Measurements from ENCODE around the gene ARMC9.

Gene ARMC9

DNA sequence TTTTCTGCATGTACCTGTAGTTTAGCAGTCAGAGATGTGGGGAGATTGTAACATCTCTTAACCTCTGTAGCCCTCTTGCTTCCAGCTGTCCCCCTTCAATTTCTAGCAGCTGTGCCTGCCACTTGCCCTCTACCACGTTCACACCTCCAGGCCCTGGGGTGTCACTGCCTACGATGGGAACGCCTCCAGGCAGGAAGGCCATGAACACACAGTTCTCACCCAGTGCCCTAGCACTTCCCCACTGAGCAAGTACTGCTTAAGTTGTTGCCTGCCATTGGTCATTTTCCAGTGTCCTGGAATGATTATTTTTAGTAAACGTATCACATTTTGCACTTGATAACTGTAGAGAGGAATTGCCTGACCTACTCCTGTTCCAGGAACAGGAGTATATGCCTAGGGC, 120.0 kb downstream of the ARMC9 start:
- no peak for DNase-seq

DNA sequence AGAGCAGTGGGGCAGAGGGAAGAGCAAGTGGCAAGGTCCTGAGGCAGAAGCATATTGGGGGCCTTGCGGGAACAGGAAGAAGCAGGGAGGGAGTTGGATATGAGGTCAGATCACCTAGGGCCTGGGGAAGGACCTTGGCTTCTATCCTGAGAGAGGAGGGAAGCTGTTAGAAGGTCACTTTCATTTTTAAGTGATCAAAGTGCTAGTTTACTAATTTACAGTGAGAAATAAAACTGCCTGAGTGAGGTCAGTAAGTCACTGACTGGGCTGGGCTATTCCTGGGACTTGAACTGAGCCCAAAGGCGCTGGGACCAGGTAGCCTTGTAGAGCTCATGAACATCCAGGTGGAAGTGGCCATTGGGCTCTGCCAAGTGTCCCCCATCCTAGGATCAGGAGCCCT, 120.5 kb downstream of the ARMC9 start:
- no peak for DNase-seq

DNA sequence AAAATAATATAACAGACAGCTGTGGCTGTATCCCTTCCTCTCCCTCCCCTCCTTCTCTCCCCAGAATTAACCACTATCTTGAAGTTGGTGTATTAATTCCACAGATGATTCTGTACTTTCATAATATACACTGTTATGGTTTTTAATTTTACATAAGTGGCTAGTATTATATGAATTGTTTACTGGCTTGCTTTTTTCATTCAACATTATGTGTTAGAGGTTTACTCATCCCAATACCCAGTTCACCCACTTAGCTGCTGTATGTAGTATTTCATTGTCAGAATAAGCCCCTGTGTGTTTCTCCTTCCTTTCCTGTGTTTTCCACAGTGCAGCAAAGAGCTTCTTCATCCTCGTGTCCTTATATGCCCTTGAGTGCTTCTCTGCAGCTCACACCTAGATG, 121.4 kb downstream of the ARMC9 start:
- DNase-seq: no peak

DNA sequence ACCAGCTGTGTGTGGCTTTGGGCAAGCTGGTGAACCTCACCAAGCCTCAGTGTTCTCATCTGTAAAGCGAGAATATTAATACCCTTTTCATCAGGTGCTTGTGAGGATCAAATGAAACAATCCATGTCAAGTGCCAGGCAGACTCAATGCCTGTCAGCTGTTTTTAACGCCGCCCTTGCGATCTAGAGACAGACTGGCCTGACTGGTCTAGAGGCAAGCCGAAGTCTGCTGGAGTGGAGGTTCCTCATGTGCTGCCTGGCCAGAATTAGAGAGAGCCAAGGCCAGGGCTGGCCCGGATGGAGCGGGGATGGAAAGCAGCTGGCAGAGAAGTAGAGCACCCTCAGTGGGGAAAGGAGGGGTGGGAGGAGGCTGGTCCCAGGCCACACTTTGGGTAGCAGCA, 122.6 kb downstream of the ARMC9 start:
- DNase-seq: no peak

DNA sequence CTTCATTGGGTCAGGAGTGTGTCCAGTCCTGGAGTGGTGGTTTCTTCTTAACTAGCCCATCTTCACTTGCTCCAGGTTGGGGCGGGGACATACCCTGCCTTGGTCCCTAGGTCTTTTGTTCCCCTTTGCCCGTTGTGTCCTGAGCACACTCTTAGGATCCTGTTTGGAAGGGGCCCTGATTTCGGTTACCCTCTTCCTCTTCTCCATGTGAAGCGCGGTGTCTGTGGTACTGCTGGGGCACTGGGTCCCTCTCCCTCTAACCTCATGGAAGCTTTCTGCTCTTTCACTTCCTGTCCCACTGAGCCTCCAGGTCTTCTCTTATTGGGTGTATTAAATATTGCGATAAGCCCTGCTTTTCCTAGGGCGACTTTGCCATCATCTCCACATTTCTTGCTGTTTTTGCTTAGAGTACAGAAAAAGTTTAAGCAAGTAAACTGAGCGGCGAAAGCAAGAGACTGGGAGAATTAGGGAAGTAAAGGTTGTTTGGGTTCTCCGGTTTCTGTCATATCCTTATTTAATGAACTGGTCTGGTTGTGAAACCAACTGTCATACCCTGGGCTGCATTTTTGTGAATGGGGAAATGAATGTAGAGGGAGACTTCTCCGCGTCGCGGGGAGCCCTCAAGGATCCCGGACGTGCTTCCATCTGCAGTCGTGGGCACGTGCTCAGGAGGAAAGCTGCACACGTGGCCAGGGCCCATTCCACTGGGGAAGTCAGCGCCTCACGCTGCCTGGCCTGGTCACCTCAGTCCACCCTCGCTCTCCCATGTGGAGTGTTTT, 123.3 kb downstream of the ARMC9 start:
- no peak for DNase-seq

DNA sequence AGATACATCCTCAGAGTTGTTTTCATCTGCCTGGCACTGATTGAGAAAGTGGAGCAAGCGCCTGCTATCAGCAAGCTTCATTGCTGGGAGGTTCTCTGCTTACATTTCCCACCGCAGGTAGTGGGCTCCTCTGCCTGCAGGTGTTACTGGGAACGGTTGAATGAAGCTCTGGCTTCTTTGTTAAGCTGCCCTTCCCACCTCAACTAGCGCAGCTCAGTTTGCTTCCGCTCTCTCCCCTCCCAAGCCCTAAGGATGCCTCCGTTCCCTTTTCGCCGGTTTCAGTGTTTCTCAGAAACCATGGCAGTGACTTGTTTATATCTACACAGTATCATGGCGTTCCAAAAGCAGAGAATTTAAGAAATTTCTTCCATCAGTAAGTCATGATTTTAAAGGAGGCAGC, 124.9 kb downstream of the ARMC9 start:
- DNase-seq: no peak

DNA sequence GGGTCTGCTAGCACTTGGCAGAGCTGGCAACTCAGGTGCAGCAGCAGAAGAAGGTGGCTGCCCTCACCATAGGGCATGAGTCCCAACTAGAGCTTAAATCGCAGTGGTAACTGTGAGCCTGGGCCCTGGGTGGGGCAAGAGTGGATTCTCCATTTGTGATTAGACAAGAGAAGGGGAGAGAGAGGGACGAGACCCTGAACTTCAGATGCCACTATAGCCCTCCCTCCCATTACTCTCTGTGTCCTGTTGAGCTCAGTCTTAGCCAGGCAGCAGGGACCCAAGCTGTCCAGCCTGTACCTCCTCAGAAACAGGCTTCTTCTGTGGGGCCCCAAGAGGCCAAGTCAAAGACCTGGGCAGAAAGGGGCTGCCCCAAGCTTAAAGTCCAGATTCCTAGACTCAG, 127.4 kb downstream of the ARMC9 start:
- DNase-seq: no peak

DNA sequence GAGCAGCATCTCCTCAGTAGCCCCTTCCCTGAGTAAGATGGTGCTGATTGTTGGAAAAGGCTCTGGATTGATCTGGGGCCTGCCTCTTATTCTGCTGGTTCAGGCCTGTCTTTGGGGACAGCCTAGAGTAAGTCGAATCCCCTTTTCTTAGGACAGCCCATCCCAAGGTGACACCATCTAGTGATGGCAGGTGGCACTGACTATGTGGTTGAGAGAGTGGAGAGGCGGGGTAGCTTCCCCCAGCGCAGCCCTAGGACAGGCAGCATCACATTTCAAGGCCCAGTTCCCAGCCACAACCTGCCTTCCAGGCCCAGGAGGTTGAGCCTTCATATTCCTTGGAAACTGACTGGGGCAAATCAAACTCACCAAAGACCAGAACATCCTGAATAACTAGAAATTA, 128.0 kb downstream of the ARMC9 start:
- DNase-seq: no peak

DNA sequence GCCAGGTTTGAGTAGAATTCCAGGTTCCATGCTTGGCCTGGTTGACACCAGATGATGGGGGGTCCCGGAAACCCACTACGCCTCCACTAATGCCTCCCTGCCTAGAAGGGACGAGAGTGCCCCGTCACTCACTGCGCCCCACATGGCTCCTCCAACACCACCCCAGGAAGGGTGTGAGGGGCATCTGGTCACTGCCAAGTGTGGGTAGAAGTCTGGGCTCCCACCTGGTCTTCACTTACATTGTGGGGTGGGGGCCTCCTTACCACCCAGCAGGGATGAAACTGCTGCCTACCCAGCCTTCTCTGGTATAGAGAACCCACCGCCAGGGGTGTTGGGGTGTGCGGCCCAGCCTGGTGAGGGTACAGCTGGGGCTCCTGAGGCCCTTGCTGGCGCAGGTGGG, 131.9 kb downstream of the ARMC9 start:
- no peak for DNase-seq

DNA sequence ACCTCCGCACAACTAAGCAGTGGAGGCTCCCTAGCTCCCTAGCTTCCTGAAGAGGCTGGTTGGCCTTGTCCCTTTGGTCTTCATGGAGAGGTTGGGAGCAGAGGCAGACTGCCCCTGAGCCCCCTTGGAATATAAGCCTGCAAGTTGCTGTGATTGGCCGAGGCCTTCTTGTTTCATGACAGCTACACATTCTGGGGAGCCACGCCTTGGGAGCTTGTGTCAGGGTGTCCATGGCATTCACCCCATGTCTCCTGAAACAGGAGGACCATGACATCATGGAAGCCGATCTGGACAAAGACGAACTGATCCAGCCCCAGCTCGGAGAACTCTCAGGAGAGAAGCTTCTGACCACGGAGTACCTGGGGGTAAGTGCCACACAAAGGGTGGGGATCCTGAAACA, 133.1 kb downstream of the ARMC9 start:
- no peak for DNase-seq

DNA sequence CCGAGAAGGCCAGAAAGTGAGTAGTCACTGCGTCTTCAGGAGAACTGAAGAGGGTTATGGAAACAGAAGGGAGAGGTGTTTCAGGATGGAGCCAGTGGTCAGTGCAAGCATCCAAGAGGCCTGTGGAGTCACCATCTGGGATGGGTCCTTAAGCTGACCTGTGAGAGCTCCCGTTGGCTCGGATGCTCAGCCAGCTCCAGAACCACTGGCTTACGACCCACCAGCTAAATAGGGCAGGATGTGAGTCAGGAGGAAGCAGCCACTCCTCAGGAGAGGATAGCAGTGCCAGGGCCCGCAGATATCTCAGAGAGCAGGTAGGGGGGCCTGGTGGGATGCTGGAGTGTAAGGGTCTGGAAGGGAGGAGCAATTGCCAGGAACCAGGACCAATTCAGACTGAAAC, 134.0 kb downstream of the ARMC9 start:
- no peak for DNase-seq

DNA sequence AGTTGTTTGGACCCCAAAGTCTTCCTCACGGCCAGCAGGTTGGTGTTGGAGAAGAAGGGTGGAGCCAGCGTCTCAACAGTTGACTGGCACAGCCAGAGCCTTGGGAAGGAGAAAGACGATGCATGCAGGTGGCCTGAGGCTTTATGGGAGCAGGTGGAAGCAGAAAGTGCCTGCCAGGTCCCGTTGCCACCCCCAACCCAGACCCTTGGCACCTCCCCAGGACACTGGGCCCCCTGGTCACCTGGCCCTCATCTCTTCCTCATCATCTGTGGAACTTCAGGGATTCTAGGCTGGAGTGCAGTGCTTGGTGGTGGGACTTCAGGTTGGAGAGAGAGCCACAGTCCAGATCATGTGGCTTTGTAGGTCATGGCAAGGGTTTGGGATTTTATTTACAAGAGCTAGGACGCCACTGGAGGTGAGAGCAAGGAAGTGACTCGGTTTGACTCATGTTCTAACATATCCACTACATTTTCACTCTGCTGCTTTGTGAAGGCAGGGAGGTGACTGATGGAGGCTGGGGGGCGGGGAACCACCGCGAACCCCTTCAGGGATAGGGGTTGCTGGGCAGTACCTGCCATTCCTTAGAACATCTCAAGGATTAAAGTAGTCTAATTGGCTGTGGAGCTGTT, 134.6 kb downstream of the ARMC9 start:
- DNase-seq: no peak

DNA sequence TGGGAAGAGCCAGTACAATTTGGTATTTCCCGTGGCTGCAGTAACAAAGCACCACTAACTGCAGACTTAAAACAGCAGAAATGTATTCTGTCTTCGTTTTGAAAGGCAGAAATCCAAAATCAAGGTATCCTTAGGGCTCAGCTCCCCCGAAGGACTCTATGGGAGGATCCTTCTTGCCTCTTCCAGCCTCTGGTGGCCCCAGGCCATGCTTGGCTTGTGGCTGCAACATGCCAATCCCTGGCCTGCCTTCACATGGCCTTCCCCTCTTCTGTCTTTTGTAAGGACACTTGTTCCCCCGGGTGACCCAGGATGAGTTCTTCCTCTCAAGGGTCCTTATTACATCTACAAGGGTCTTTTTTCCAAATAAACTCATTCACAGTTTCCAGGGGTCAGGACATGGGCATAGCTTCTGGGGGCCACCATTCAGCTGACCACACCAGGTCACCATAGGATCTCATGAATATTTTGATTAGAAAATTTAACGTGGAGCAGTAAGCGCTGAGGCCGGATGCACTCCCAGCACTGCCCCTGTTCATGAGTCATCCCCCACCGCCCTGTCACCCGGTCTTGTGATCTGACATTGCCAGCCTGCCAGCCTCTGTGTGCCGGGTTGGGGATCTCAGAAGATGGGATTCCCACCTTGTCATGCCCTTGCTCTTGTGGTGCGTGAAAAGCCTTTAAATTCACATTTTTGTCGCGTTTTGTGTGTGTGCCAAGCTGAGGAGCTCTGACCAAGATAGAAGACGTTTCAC, 135.9 kb downstream of the ARMC9 start:
- DNase-seq: no peak

DNA sequence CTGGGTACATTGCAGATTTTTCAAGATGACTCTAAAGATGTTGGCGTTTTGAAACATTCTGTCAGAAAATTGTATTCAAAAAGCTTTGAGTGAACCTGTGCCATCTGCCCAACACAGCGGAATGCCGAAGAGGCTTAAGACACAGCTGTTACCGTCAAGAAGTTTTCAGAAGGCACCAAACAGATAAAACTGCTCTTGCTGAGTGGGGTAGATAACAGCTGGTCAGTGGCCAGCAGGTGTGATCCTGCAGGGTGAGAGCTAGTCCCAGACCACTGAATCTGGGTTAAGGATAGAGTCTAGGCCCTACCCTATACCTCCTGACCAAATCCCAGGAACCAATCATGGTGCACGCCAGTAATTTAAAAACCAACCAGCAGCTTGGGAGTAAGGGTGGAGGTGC, 136.6 kb downstream of the ARMC9 start:
- no peak for DNase-seq

DNA sequence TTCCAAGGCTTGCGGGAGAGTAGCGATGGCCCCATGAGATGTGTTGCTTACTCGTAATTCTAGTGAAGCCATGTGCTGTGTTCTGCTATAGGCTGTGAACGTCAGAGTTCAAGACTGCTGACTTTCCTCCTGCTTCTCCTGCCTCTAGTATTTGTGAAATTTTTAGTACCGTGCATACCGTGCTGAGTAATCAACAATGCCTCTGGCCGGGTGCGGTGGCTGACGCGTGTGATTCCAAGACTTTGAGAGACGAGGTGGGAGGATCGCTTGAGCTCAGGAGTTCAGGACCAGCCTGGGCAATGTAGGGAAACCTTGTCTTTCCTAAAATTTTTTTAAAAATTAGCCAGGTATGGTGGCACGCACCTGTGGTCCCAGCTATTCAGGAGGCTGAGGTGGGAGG, 137.2 kb downstream of the ARMC9 start:
- no peak for DNase-seq

DNA sequence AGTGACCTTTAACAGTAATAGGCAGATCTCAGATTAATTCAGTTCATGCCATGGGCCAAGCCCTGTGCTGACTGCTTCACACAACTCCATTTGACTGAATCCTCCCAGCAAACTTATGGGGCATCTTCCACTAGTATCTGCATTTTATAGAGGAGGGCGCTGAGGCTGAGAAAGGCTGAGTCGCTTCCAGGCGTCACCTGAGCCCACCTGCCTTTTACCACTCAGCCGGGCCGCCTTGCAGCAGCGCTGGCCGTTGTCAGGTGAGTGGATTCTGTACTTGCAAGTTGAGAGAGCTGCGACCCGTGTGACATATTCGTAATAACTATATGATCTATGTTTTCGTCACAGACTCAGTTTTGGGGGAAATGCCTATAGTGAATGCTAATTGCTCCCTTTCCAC, 137.8 kb downstream of the ARMC9 start:
- DNase-seq: no peak

DNA sequence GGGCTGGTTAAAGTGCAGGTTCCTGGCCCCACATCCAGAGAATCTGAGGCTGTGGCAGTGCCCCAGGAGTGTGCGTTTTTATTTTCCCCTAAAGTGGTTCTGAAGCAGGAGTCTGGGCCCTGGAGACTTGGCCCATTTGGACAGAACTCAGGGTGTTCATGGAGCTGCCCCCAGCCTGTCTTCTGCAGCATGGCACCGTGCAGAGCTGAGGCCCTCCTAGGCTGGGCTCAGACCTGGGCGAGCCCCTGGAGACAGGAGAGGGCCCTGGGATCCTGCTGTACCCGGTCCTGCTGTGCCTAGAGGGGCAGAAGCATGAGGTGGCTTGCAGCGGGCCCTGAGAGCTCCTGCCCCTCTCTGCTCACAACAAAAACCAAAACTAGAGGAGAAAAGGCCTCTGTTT, 138.3 kb downstream of the ARMC9 start:
- DNase-seq: no peak

DNA sequence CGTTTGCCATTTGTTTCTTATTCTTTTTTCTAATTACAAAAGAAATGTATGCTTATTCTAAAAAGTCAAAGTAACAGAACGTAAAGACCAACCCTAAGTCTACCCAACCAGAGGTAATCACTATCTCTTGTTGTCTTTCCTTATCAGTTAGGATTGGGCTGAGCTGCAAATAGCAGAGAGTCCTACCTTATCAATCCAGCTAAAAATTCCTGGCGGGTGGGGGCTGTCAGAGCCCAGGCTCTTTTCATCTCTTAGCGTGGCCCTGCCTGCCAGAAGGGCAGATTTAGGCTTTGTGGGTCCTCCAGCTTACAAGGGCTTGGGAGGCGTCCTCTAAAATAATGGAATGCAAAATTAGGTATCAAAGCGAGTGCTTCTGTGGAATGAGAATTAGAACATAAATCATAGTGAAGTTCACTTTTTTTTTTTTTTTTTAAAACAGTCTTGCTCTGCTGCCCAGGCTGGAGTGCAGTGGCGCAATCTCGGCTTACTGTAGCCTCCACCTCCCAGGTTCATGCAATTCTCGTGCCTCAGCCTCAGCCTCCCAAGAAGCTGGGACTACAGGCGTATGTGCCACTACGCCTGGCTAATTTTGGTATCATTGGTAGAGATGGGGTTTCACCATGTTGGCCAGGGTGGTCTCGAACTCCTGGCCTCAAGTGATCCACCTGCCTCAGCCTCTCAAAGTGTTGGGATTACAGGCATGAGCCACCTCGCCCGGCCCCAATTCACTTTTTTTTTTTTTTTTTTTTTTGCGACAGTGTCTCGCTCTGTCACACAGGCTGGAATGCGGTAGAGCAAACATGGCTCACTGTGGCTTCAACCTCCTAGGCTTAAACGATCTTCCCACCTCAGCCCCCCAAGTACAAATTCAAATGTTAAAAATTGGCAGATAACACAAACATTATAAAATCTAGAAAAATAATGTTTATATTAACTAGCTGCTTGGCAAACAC, 139.7 kb downstream of the ARMC9 start:
- DNase-seq: no peak

DNA sequence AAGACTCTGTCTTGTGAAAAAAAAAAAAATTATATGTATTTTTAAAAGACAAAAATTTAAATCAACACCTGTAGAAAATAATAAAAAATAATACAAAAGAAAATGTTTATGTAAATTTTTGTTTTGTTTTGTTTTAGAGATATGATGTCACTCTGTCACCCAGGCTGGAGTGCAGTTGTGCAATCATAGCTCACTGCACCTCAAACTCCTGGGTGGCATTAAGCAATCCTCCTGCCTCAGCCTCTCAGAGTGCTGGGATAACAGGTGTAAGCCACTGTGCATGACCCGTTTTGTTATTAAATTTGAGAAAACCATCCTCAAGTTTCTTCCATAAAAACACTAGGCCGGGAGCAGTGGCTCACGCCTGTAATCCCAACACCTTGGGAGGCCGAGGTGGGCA, 140.9 kb downstream of the ARMC9 start:
- no peak for DNase-seq

DNA sequence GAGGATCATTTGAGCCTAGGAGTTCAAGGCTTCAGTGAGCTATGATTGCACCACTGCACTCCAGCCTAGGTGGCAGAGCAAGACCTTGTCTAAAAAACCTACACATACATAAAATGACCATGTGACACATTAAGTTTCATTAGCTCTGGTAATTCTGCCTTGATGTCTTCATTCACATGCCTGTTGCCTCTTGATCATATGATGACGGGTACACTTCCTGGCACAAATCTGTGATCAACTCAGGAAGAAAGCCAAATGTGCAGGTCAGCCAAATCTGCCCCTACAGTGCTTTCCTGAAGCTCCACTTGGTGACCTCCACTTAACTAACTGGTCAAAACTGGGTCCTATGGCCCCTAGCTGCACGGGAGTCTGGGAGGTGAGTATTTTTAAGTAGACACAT, 142.7 kb downstream of the ARMC9 start:
- no peak for DNase-seq

DNA sequence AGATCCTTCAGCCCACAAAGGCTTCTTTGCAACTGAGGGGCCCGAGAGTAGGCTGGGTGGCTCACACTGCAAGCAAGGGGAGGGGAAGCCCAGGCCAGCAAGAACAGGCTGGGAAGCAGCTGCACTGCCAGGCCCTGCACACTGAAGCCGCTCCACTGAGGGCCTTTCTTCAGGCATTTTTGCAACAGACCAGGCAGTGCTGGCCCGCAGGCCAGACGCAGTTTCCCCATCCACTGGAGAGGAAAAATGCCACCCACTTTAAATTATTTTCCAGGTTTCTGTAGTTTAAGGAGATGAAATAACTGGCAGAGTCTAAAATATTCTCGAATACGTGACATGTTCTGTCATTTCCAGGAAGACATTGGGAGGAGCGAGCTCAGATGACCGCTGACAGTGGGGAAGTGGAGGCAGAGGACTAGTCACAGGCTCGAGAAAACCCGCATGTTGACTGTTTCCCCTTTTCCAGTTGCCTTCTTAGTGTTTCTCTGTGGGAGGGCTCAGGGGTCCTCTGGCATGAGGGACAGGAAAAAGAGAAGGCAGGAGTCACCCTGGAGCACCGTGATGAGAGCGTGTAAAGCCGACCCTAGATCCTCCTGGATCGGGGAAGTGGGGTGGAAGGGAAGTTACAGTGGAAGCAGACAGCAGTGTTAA, 143.8 kb downstream of the ARMC9 start:
- no peak for DNase-seq

DNA sequence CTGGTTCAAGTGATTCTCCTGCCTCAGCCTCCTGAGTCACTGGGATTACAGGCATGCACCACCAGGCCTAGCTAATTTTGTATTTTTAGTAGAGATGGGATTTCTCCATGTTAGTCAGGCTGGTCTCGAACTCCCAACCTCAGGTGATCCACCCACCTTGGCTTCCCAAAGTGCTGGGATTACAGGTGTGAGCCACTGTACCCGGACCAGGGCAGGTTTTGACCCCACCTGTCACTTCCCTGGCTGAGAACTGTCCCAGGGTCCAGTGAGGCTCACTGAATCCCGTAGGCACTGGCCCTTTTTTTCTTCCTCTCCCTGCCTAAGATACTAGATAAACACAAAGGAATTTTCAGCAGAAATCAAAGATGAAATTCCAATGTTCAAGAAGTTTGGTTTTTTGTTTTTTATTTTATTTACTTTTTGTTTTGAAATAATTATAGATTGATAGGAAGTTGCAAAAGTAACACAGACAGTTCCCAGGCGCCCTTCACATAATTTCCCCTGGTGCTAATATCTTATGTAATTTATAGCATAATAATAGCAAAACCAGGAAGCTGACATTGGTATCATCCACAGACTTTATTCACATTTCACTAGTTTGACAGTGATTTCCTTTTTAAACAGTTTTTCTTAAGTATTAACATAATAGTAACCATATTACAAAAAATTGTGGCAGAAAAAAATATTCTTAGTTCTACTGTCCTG, 144.7 kb downstream of the ARMC9 start:
- DNase-seq: no peak

Measured in cerebellar nuclear complex (tissue), 1 donor.